Measurements from ENCODE around the gene ADD1. TPM values are rescaled to one million over a fixed set of nuclear protein-coding genes. Genes with fewer than 3 reads are reported as not detected.
"Not testable (repeated sequence)": the region's sequence is repeated elsewhere in the genome, so short reads cannot be mapped to it uniquely, and the experiment has no call there.

Gene ADD1
- total RNA-seq, 1 experiment from 2014 or later = 62.5 TPM

DNA sequence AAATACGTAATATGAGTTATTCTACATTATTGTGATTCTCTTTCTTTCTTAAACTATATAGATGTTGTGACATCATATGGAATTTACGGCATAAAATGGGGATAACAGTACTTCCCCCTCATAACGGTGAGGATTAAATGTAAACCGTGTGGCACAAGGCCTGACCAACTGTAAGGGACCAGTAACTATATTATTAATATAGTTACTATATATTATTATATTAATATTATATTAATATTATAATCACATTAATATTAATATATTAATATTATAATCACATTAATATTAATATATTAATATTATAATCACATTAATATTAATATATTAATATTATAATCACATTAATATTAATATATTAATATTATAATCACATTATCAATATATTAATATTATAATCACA lies 116.8 kb downstream of the ADD1 start:
- not testable (repeated sequence) for H3K9me3 ChIP-seq, DNase-seq, H3K4me3 ChIP-seq, H3K27me3 ChIP-seq
- peaks cover 38% of the 10 kb centered on the region for H3K36me3 ChIP-seq

DNA sequence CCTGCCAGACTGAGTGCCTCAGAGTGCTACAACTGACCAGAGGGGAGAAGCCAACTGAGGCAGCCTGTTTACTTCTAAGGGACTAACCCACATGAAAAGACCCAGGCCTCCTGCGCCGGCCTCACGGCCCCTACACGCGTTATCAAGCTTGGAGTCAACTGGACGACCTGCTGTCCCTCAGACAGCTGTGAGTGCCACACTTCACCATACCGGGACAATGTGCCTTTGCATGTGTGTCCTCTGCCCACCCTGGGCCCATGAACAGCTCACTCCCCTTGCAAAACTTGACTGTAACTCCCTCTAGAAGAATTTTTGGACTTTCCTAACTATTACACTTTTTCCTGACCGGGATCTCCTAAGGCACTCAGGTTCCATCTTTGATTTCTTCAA lies 117.8 kb downstream of the ADD1 start:
- Histone ChIP-seq H3K36me3 (peaks cover 30% of the 10 kb centered on the region), H3K4me3 (peak overlapping the region; percentile 90)
- no peak for DNase-seq

DNA sequence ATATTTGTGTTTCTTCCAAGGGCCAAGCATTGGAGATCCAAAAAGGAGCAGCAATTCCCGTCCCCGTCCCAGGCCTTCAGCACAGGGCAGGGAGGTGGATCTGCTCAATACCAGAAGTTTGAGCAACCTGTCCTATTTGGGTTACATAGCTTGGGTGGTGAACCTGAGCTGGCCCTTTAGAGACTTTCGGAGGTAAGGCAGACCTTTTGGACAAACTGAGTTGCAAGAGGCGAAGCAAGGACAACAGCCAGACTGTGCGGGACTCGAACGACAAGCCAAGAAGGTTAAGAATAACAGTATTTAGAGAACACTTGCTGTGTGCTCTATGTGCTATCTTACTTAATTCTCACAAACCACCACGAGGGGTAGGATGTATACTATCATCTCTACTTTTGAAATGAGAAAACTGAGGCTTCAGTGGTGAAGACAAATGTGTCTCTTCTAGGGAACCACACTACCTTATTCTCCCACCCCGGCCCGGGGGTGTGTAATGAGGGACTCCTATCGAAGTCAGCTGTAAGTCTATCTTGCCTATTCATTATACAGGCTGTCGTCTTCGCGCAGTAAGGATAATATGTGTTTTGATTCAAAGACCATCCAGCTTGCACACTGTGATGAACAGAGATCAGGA lies 118.3 kb downstream of the ADD1 start:
- Histone ChIP-seq H3K9me3 (no peaks in the 10 kb centered on the region), H3K36me3 (peaks cover 25% of the 10 kb centered on the region), H3K27me3 (no peaks in the 10 kb centered on the region), H3K4me3 (peak overlapping the region; percentile 90)
- DNase-seq = no peak

More for the DNA sequence above, 117.8 kb downstream of the ADD1 start:
- Histone ChIP-seq H3K27me3 (no peaks in the 10 kb centered on the region), H3K9me3 (no peaks in the 10 kb centered on the region)

DNA sequence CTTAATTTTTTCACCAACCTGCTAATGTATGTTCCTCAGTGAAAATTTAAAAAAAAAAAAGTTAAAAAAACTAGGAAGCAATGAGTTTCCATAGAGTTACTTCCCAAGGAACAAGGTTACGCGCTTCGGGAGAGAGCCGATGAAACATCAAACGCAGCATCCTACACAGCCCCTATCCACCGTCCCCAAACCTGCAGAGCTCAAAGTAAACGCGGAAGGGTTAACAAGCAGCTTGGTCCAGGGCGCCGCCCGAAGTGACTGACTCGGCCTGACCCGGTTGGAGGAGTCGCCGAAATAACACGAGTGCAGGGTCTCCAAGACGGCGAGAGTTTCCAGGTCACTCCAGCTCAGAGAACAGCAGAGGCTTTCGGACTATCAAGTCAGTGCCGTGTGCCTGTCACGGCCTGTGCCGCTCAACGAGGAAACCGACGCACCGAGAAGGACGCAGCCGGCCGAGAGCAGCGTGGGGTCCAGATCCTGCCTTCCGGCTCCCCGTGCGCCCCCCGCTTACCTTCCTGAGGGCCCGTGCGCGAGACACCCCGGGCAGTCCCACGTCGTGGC lies 119.0 kb downstream of the ADD1 start:
- peak overlapping the region; percentile 90 for H3K4me3 ChIP-seq
- peaks cover 17% of the 10 kb centered on the region for H3K36me3 ChIP-seq
- peak; percentile 35 for DNase-seq
- no peaks in the 10 kb centered on the region for H3K27me3 ChIP-seq
- H3K9me3 ChIP-seq = no peaks in the 10 kb centered on the region

DNA sequence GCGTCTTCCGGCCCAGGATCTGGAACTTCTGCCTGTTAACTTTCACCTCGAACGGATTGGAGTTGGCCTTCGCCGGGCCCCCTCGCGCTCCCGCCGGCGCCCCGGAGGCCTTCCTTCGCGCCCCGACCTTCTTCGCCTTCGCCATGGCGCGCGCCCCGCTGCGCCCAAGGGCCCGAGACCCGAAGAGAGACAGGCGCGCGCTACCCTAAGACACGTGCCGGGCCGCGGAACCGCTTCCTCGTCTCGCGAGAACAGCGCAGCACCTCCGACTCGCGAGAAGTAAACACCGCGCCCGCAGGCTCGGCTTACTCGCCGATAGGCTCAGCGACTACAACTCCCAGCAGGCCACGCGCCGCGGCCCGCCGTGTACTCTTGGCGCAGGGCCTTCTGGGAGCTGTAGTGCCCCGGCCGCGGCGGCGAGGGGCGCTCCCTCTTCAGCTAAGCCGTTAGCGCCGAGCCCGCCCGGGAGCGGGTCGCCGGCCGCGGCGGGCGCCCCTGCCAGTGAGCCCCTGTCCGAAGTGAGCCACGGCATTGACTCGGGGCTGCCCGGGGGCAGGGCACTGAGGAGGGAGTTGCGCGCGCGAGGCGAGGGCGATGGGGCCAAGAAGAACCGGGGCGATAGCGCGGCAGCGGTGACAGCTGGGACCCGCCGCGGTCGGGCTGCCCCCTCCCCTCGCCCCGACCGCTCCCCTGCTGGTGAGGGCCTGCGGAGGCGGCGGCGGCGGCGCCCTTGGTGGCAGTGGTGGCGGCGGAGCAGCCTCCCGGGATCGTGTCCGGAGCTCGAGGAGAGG lies 119.7 kb downstream of the ADD1 start, which contains the start of the genes GRK4 and NOP14:
TSS of gene GRK4 (plus strand) at position 397 of the 791 bp plus-strand sequence. CDS start 500 bp downstream, outside the sequence.
TSS of gene NOP14 (minus strand) at position 232 of the 791 bp plus-strand sequence. CDS start at position 145, 87 bp downstream.
- Histone ChIP-seq H3K9me3 (no peaks in the 10 kb centered on the region), H3K4me3 (peak within 1 kb of the TSS; percentile 90), H3K36me3 (peaks cover 10% of the 10 kb centered on the region), H3K27me3 (no peaks in the 10 kb centered on the region)
- peak; percentile 95 for DNase-seq

DNA sequence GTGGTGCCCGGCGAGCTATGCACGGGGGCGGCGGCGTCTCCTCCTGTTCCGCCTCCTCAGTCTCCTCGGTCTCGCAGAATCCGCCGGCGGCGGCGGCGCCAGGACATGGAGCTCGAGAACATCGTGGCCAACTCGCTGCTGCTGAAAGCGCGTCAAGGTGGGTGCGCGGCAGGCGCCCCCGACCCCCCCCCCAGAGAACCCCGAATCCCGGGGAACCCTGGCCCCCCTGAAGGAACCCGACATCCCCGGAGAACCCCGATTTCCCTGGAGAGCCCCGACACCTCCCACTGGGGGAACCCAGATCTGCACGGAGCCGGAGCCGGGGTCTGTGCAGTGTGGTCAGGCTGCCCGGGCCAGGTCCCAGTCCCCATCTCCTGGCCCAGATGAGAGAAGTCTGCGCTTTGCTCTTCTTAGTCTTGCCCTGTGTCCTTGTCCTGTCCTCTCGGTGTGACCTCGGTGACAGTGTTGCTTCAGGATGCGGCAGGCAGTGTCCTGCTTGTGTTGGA lies 120.4 kb downstream of the ADD1 start:
- no peaks in the 10 kb centered on the region for H3K27me3 ChIP-seq
- peak overlapping the region; percentile 90 for H3K4me3 ChIP-seq
- H3K36me3 ChIP-seq = peaks cover 4% of the 10 kb centered on the region
- no peaks in the 10 kb centered on the region for H3K9me3 ChIP-seq
- peak; percentile 56 for DNase-seq

DNA sequence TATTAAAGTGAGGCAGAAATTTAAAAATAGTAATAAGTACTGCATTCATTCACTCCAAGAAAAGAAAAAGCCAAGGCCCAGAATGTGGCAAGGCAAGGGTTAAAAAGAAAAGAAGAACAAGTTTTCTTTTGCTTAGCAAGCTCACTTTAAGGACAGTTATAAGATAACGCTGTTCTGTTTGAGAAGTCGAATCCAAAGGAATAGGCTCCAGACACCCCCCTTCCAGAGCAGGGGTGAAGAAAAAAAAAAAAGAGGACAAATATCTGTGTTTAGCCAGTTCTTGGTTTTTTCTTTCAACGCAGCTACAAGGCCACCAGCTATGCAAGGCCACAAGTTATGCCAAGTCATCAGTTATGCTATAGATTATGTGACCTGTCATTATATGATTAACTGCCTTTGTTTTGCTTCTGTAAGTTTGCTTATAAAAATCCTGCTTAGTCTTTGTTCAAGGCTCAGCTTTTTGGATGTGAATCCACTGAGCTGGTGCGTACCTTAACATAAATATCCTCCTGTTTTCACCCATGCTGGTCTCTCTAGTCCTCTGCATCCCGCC lies 121.1 kb downstream of the ADD1 start:
- peaks cover 2% of the 10 kb centered on the region; the same call in 1 of the 2 replicates for H3K36me3 ChIP-seq
- no peak for DNase-seq
- peak overlapping the region; percentile 90 for H3K4me3 ChIP-seq
- H3K9me3 ChIP-seq = no peaks in the 10 kb centered on the region
- no peaks in the 10 kb centered on the region for H3K27me3 ChIP-seq

DNA sequence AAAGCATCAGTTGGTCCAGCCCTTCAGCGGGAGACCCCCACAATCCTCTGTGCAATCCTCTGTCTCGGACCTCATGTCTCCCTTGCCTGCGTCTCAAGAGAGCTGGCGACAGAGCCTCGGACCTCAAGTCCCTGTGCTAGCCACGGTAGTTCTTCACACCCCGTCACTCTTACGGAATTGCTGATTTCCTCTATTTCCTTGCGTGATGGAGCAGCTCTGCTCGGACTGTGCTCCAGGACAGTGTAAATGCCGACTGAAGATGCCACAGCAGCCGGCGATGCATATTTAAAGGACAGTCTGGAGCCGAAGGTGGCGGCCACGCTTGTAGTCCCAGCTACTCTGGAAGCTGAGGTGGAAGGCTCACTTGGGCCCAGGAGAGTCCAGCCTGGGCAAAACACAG lies 121.6 kb downstream of the ADD1 start:
- Histone ChIP-seq H3K4me3 (no peak overlapping the region), H3K36me3 (peaks cover 2% of the 10 kb centered on the region; the same call in 1 of the 2 replicates), H3K9me3 (no peaks in the 10 kb centered on the region), H3K27me3 (no peaks in the 10 kb centered on the region)
- DNase-seq = no peak

DNA sequence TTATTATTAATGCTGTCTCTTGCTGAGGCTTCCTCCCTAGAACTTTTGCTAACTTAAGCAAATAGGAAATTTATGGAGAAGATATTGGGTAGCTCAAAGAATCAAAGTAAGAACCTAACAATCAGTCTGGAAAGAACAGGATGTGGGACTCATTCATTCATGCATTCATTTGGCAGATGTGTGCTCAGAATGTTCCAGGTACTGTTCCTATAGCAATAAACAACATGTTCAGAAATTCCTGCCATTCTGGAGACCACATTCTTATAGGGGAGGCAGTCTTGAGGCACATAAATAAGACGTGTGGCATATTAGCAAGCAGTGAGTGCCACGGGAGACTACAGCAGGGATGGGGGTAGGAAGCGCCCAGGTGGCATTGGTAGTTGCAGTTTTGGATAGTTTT lies 124.7 kb downstream of the ADD1 start:
- H3K4me3 ChIP-seq = no peak overlapping the region
- H3K36me3 ChIP-seq = no peaks in the 10 kb centered on the region
- H3K27me3 ChIP-seq = no peaks in the 10 kb centered on the region
- no peak for DNase-seq
- no peaks in the 10 kb centered on the region for H3K9me3 ChIP-seq

DNA sequence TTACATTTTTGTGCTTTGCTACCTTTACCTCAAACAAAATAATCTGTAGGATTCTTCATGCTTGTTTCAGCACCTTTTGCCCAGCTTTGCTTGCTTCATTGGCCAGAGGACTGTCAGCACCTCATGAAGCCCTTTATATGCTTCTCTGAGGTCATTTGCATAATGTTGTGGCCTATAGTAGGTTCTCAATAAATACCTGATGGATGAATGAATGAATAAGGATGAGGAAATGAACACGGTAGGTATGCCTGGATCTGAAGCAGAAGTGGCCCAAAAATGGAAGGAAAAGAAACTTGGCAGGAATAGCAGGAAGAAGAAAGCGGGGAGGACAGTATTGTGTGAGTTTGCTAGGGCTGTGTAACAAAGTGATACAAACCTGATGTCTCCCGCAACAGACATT lies 127.6 kb downstream of the ADD1 start:
- Histone ChIP-seq H3K36me3 (no peaks in the 10 kb centered on the region), H3K27me3 (no peaks in the 10 kb centered on the region)
- no peak for DNase-seq

DNA sequence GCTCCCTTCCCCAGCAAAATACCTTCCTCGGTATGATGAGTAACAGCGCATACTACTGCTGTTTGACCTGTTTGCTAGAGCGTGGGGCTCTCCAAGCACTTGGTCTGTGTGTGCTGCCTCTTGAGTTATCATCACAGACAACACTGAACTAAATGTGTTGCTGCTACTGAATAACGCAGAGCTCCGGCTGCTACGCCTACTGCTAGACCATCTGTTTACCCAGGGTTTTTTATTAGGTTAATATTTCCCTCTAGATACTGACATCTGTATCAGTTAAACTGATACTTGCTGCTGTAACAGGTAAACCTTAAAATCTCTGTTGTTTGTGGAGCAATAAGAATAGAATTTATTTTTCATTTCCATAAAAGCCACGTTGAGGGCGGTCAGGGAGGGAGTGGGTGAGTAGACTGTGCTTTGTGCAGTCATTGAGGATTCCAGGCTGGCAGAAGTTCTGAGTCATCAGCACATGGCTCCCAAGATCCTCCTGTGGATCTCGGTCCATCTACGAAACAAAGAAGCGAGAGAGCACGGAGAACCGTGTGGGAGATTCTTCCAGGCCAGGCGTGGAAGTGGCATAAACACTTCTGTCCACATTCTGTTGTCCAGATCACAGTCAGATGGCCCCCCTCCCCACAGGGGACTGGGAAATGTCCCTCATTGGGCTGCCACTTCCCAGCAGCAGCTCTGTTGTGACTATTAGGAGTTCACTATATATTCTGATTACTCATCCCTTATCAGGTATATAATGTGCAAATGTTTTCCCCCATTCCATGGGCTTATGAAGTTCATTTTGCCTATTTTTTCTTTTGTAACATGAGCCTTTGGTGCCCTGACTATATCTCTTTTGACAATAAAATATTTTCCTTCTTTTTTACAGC lies 133.8 kb downstream of the ADD1 start:
- DNase-seq = peak; percentile 16
- no peak overlapping the region for H3K4me3 ChIP-seq
- H3K27me3 ChIP-seq = no peaks in the 10 kb centered on the region
- no peaks in the 10 kb centered on the region for H3K9me3 ChIP-seq
- no peaks in the 10 kb centered on the region for H3K36me3 ChIP-seq

More for the DNA sequence above, 127.6 kb downstream of the ADD1 start:
- no peak overlapping the region for H3K4me3 ChIP-seq
- H3K9me3 ChIP-seq = no peaks in the 10 kb centered on the region

Other genes with a start within 250 kb of the ADD1 start
- 32.5 and 78.0 TPM in 2 replicates for gene TNIP2, start 87.5 kb upstream of the ADD1 start, total RNA-seq (2014; rRNA removed; shearing (Covaris generic); ENCODE audit: low replicate concordance)
- 9.0 and 9.6 TPM in 2 replicates for gene SH3BP2, start 50.8 kb upstream of the ADD1 start, total RNA-seq (2014; rRNA removed; shearing (Covaris generic); ENCODE audit: low replicate concordance)
- gene NOP14, start 119.6 kb downstream of the ADD1 start, total RNA-seq (2014; rRNA removed; shearing (Covaris generic); ENCODE audit: low replicate concordance) = 32.5 and 45.2 TPM in 2 replicates
- gene GRK4, start 119.7 kb downstream of the ADD1 start, total RNA-seq (2014; rRNA removed; shearing (Covaris generic); ENCODE audit: low replicate concordance) = 2.6 and 3.7 TPM in 2 replicates
- not detected in 2 replicates for gene HTT-AS, start 230.7 kb downstream of the ADD1 start, total RNA-seq (2014; rRNA removed; shearing (Covaris generic); ENCODE audit: low replicate concordance)
- 6.4 and 8.1 TPM in 2 replicates for gene HTT, start 230.8 kb downstream of the ADD1 start, total RNA-seq (2014; rRNA removed; shearing (Covaris generic); ENCODE audit: low replicate concordance)